SH-SY5Y (cell line): ENCODE measurements around the gene CIROP.

ENCODE experiments used
- GATA2 ChIP-seq: IDR thresholded peaks from 2 replicates; pipeline ENCODE4 v1.6.1; 2011; ENCODE audit warnings: mild to moderate bottlenecking, low read depth, low read length
- GATA3 ChIP-seq: IDR thresholded peaks from 2 replicates; pipeline ENCODE4 v1.6.1; 2011; ENCODE audit warnings: low read depth, mild to moderate bottlenecking, low read length, moderate library complexity

- no peak for TF ChIP-seq GATA2
- TF ChIP-seq GATA3: no peak
Measured at GRCh38 chr14:23052182-23052623, 52.6 kb downstream of the CIROP start.
